GDM1 (cell line): Measurements from ENCODE around the gene TGFB2.

ENCODE experiments used
- DNase-seq: peaks from one replicate; lab custom pipeline; 2025; lab: John Stamatoyannopoulos, UW

Gene TGFB2

GRCh38 chr1:218336328-218336727 is 8.8 kb upstream of the TGFB2 start:
- DNase-seq, result no peak

DNA sequence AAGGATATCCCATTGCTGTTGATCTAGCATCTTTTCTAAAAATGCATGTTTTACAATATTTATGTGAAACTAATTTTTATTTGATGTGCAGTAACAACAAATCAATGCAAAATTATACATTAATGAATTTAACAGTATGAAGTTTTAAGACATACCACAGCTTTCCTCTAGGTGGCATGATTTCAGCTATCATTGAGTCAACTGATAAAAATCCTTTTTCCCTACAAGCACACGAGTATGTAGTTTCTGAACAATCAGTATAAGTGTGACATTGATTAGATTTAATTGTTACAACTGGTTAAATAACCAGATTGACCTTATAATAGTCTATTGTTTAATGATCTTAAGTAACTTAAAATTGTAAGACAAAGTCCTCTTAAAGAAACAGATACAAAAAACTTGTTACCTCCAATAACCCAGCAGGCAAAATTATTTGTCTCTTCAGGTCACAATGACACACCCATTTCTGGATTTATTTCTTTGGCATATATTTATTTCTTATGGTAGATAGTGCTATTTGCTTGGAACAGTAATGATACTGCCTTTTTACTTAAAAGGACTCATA is 5.8 kb upstream of the TGFB2 start:
- no peak for DNase-seq

DNA sequence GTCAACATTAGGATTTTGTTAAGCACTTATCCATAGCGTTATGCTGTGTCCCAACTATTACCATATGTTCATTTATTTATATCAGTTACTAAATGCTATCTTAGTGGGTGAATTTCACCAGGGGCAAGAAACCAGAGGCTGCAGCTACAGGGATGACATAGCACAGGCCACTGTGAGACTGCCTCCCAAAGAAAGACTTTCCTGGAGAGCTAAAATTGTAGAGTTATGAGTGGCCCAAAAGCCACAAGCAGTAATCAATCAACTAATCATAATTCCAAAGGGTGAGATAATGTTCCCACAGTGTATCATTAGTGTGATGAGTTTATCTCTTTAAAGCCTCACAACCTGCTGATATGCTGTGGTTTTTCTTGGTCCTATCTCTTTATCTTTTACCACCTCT is 3.8 kb upstream of the TGFB2 start:
- DNase-seq, result no peak

GRCh38 chr1:218342091-218342490 is 3.0 kb upstream of the TGFB2 start:
- no peak for DNase-seq

- peak; percentile 23 for DNase-seq
Observed at GRCh38 chr1:218345673-218346390, 696 bp downstream of the TGFB2 start.

DNA sequence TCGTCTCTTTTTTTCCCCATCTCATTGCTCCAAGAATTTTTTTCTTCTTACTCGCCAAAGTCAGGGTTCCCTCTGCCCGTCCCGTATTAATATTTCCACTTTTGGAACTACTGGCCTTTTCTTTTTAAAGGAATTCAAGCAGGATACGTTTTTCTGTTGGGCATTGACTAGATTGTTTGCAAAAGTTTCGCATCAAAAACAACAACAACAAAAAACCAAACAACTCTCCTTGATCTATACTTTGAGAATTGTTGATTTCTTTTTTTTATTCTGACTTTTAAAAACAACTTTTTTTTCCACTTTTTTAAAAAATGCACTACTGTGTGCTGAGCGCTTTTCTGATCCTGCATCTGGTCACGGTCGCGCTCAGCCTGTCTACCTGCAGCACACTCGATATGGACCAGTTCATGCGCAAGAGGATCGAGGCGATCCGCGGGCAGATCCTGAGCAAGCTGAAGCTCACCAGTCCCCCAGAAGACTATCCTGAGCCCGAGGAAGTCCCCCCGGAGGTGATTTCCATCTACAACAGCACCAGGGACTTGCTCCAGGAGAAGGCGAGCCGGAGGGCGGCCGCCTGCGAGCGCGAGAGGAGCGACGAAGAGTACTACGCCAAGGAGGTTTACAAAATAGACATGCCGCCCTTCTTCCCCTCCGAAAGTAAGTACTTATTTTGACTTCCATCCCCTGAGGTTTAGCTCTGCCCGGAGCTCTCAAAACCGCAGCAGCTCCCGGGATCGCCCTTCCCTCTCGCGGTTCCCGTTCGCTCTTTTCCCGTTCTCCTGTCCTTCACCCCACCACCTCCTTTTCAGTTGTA is 1.5 kb downstream of the TGFB2 start:
- no peak for DNase-seq

GRCh38 chr1:218347336-218347722 is 2.2 kb downstream of the TGFB2 start:
- no peak for DNase-seq

- DNase-seq, result no peak
Observed at GRCh38 chr1:218347723-218348627, 2.8 kb downstream of the TGFB2 start.

- DNase-seq, result no peak
Observed at GRCh38 chr1:218348628-218349071, 3.5 kb downstream of the TGFB2 start.

DNA sequence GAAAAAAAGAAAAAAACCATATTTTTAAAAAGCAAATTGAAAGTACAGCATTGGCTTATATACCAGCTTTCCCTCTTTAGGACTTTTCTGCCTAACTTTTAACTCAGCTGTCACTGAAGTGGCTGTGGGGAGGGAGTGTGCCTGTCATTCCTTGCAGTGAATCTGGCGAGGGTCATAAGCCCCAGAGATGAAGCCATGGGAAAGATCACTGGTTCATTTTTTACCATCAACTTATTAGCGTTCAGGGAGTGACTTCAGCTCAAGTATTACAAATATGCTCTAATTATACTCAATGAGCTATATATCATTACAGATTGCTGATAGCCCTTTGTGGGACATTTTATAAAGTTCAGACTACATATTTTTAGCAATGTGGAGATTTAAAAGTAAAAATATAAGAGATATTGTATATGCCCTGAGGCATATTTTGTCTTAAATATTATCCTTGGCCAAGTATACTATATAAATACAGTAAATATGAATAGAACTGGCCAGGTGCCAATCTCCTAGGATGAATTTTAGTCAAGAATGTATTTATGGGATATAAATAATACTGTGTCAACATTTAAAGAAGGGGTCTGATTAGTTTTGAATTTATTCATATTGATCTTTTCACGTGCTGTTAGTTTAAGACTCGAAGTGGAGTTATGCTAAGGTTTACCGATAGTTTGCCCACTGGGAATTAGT is 4.4 kb downstream of the TGFB2 start:
- no peak for DNase-seq

- DNase-seq, result no peak
Observed at GRCh38 chr1:218350035-218350525, 4.9 kb downstream of the TGFB2 start.

DNA sequence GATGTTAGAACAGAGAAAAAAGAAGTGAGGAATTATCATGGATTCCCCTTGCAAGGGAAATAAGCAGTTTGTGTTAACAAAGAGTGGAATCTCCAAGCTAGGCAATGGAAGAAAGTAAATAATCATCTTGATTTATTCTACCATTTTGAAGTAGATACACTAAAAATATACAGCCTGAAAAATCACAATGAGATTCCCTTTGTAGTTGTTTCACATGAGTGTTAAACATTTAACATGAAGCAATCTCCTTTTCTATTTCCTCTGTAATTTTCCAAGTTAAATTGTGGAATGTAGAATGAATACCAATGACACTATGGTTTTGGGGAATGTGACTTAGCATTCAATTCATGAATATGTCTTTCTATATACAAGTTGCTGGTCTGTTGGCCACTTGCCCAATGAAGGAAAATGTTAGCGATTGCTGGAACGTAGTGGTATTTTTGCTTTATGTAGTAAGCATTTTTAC is 5.7 kb downstream of the TGFB2 start:
- no peak for DNase-seq

DNA sequence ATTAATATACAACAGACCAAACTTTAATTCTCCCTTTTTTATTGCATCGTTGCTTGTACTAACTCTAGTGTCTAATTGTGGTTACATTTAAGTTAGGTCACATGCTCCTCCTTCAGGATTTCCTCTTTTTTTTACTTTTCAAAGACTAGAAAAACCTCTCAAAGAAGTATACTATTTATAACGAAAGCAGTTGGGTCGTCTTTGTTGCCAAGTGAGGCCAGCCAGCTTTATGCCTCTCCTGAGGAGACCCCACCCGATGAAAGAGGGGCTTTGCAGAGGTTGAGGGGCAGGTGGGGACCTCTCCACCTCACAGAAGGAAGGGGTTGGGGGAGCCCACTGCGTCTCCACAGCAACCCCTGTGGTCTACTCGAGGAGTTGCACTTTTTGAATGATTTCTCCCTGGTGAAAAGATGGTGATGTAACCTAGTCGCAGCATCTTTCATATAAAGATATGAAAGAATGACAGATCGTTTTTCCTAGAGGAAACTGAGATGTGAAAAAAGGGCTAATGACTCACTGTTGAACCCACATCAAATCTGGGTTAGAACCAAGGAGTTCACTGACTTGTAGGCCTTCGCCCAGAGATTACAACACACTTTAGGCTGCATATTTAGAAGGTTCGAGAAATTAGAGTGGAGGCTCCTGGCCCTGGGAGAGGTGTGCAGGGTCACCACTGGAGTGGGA is 6.4 kb downstream of the TGFB2 start:
- peak; percentile 27 for DNase-seq

DNA sequence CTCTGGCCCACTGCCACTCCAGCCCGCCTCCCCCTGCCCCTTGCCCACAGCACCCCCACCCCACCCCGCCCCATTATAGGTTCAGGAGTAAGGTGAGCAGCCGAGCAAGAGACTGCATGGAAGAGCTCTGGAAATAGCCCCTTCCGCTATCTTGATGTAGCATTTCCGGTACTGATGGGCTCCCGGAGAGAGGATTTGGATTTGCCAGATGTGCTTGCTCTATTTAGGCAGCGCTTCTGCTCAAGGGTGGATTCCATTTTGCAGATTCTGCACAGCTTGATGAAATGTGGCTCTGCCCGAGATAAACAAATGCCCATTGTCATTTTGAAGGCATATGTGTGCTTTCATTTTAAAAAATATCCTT is 6.9 kb downstream of the TGFB2 start:
- no peak for DNase-seq

DNA sequence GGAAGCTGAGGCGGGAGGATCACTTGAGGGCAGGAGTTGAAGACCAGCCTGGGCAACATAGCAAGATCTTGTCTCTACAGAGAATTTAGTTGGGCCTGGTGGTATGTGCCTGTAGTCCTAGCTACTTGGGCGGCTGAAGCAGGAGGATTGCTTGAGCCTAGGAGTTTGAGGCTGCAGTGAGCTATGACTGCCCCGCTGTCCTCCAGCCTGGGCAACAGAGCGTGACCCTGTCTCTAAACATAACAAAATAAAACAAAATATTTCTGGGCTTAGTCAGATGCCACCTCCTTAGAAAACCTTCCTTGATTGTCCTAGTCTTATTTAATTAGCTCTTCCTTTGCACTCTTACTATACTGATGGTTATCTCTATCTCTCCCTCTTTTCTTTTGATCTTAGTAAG is 8.5 kb downstream of the TGFB2 start:
- DNase-seq, result no peak

DNA sequence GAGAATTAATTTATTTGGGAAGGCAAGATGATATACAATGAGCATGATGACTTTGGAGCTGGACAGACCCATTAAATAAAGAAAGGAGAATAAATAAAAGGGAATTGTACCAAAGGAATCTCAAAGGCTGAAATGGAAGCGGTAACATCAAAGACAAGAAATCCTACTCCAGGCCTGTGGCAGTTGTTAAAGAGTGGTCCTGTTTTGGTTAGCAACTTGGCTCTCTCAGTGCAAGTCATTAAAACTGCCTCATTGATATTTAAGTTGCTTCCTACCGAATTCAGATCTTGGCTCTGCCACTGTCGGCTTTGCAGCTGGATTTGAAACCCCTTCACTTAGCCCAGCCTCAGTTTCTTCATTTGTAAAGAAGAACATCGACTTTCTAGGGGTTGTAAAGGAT is 10.1 kb downstream of the TGFB2 start:
- no peak for DNase-seq

DNA sequence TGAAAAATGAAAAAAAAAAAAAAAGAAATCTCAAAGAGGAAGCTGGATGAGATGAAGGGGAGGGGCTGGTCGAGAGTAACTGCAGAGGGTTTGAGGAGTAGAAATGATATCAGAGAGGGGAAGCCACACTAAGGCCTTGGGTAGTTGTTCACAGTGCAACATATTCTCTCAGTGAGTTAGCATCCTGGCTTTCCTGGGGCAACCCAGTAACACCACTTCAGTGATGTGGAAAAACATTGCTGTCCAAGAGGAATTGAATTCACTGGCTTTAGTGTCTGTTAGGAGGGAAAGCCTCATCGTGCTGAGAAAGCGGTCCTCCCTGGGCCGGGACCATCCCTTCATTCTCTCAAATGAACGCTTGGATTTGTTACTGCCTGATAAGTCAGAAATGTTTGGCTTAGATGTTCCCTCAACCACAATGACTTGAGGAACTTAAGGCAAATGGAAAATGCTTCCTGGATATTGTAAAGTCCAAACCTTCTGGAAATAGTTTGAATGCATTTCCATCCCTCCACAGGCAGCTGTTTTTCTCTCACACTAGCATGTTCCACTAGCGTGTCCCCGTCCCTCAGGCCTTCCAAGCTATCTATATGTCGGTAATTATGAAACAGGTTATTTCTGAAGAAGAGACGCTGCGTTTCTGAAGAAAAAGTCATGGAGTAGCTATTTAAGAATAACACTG is 12.2 kb downstream of the TGFB2 start:
- no peak for DNase-seq

GRCh38 chr1:218357893-218358232 is 12.7 kb downstream of the TGFB2 start:
- no peak for DNase-seq

DNA sequence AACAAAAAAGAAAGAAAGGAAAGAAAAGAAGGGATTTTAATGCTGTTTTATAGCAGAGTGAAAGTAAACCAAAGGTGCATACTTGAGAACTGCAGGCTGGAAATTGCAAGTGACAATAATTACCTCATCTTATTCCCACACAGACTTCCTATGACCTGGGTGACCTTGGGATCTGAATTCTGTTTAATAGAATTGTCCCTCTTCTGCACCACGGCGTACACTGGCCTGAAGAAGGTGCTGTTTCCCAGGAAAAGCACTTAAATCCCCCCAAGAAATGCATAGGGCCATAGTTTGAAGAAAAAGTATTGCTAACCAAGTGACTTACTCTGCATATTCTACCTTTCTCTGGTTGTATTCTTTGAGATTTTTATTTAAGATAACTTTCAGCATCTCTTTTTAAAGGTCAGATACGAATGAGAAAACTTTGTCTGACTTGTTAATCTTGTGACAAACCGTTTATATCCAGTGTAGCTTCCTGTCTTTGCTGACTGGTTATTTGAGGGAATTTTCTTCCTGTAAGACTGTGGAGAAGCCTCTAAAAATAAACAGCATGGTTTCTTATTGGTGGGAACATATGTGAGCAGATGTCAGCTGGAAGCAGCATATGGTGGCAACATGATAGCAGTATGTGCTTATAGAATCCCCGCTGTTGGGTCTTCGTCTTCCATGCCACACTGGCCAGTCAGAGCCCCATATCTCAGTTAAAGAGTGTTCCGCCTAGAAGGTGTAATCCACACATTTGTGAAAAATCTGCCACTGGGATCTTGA is 16.3 kb downstream of the TGFB2 start:
- DNase-seq, result no peak
